Mucosa of gallbladder (tissue), 1 donor: ENCODE data around the gene PDE4B. TPM values are rescaled to one million over a fixed set of nuclear protein-coding genes. Genes with fewer than 3 reads are reported as not detected.
A peak's percentile ranks its signal among the peaks of the same experiment; 100 is the strongest.

Experiments
- DNase-seq: peaks from one replicate; pipeline ENCODE4 v3.0.0-alpha.2; 2020; ENCODE audit warnings: low spot score
- total RNA-seq: library from RNA; stranded (reverse); gene quantifications from one replicate; pipeline ENCODE4 v1.2.1, GENCODE V29; 2021
- donor health status: DM: no; HTN: no; CAD: no.

PDE4B gene
- total RNA-seq, 1 donor from 2014 or later: 5.2 TPM

GRCh38 chr1:66182551-66183178 is 390.0 kb downstream of the PDE4B start:
- DNase-seq: no peak

DNA sequence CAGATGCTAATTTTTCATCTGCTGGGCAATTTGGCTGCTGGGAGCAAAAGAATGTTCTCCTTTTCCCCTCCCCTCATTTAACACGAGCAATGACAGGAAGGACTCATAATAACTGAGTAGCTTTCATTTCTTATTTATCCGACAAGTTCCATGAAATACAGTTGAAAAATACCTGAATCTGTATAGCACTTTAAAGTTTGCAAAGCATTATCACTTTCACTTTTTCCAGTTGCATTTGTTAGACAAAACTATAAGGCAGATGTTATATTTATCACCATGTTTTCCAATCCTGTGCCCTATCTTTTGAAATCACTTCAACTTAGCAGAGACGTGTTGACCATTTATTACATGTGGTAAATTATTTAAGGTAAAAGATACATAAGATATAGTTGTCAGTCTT is 390.7 kb downstream of the PDE4B start:
- no peak for DNase-seq

DNA sequence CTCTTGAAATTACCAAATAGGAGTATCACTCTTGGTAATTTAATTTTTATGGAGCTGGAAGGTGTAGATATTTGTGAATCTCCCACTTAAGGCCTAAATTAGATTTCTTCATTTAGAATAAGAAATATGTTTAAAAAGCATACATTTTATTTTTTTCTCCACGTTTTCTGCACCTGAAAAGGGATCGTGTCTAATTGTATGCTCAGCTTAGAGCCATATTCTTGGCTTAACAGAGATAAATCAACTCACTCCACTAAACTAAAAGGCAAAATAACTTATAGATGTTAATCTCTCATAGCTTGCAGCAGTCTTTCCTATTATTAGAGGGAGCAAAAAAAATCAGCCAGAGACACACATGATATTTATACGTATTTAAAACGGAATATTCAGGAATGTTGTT is 404.4 kb downstream of the PDE4B start:
- DNase-seq: no peak

DNA sequence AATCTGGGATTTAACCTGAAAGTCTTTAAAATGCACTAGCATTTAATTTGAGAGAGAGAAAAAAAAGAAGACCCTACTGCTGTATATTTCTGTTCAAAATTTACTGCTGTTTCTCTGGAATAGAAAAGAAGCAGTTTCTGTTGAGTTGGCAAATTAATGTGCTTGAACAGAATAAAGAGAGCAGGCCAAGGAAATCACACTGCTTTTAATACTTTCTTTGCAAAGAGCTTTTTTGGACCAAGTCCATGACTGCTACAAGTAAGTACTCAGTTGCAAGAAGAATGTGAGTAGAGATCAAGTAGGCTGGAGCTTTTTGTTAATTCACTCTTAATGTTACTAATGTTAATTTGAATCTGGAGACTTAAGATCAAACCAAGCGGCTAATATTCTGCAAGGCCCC is 405.1 kb downstream of the PDE4B start:
- no peak for DNase-seq

- no peak for DNase-seq
These were observed 414.0 kb downstream of the PDE4B start for GRCh38 chr1:66206563-66207144.

- DNase-seq: peak; percentile 10
These were observed 414.8 kb downstream of the PDE4B start for GRCh38 chr1:66207484-66207883.

DNA sequence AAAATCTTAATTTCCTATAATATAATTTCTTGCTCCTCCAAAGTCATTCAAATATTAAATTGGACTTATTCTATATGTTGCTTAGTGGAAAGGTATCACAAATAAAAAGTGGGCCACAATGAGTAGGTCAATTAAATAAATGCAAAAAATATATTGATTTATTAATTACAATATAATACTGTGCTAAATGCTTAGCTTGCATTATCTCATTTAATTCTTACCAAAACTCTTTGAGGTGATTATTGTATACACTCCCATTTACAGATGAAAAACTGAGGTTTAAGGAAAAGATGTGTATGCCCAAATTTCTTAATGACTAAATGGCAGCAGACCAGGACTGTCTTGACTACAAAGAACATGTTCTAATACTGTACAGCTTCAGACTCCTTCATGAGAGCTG is 415.9 kb downstream of the PDE4B start:
- no peak for DNase-seq

DNA sequence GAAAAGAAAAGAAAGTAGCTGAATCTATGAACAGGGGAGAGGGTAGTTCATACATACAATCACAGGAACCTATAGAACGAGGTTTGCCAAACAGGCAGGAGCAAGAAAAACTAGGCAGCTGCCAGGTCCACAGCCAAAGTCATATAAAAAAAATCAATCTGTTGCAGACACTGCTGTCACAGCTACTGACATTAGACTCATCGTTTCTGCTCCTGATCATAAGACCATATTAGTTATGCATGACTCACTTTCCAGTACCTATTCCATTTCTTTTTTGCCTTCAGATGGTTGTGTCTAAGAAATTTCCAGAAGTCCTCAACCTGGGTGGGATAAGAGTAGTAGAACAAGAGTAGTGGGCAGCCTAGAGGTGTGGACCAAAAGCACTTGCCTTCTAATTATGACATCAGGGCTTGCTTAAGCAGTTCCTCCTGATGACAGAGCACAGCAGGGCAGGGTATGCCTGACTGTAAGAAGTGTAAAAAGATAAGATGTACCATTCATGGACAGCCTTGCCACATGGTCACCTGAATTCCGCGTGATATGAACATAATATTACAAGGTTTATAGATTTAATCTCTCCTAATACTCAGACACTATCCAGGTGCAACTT is 418.0 kb downstream of the PDE4B start:
- no peak for DNase-seq

GRCh38 chr1:66211521-66211920 is 418.8 kb downstream of the PDE4B start:
- no peak for DNase-seq

GRCh38 chr1:66213491-66213890 is 420.8 kb downstream of the PDE4B start:
- no peak for DNase-seq

DNA sequence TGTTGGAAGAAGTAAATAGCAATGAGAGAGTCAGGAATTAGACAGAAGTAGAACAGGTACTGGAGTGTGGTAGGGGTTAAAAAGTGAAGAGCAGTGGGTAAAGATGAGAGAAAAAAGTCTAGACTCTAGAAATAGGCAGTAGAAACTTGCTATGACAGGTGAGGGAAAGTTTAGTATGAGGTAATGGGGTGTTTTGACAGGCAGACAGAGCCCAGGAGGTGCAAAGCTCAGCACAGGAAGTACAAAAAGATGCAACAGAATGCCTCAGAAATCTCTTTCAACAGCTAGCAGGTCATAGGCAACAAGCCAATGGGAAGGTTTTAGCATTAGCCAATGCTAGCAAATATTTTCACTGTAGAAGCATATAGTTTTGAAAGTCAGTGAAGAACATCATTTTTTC is 422.2 kb downstream of the PDE4B start:
- DNase-seq: no peak

DNA sequence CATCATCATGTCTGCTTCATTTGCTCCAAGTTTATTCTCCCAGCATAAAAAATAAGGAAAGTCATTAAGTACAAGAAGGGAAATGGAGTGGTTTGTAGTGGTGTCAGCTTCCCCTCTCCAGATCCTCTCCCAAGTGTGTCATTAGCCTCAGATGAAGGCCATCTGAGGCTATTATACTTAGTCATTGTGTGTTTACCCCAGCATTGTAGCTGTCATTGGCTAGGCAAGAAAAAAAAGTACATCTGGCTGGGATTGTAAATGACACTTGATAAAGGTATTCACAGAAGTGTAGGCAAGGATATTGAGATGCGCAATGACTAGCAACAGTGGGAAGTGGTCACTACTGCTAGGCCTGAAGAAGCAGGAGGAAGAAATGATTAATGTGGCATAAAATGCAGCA is 424.3 kb downstream of the PDE4B start:
- no peak for DNase-seq

- no peak for DNase-seq
These were observed 424.9 kb downstream of the PDE4B start for GRCh38 chr1:66217561-66217960.

GRCh38 chr1:66220477-66220876 is 427.8 kb downstream of the PDE4B start:
- DNase-seq: no peak

- DNase-seq: no peak
These were observed 431.0 kb downstream of the PDE4B start for GRCh38 chr1:66223681-66224080.

DNA sequence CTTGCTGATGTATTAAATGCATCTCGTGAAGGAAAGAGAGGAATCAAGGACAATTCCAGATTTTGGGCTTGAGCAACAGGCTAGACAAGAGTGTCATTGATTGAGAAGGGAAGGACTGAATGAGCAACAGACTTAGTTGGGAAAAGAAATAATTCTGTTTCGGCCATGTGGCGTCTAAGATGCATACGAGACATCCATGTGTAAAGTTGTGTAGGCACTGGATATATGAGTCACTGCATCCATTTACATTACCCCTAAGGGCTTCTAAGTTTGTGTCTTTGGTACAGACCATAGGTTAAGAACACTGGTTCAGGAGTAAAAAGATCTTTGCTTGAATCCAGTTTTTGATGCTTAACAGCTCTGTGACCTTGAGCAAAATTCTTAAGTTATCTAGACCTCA is 434.3 kb downstream of the PDE4B start:
- no peak for DNase-seq

GRCh38 chr1:66227966-66228365 is 435.3 kb downstream of the PDE4B start:
- no peak for DNase-seq

GRCh38 chr1:66231217-66231616 is 438.5 kb downstream of the PDE4B start:
- no peak for DNase-seq

- no peak for DNase-seq
These were observed 439.2 kb downstream of the PDE4B start for GRCh38 chr1:66231681-66232463.

GRCh38 chr1:66237042-66237441 is 444.3 kb downstream of the PDE4B start:
- no peak for DNase-seq

DNA sequence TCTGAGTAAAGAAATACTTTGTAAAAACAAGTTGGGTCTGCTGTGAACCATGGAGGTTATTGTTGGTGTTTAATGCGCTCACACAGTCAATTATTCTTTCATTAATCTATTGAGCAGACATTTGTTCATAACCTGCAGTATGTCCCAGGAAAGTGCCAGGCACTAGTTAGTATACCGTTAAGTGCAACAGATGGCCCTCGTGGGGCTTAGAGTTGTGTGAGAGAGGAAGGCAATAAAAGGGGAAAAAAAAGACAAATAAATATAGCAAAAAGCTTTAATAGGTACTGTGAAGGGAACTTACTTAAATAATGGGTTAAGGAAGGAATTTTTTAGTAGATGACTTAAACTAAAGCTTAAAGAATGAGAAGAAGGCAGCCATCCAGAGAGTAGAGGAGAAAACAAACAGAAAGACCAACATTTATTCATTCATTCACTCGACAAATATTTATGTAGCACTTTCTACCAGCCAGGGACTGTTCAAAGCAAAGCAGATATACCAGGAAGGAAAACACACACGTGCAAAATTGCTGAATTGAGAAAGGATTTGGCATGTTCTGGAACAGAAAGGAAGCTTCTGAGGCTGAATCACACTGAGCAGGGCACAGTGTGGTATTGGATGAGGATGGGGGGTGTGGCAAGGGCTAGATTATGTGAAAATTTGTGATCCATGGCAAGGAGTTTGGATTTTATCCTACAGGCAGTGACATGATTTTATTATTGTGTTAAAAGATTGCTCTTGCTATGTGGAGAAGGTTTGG is 445.2 kb downstream of the PDE4B start:
- DNase-seq: no peak

DNA sequence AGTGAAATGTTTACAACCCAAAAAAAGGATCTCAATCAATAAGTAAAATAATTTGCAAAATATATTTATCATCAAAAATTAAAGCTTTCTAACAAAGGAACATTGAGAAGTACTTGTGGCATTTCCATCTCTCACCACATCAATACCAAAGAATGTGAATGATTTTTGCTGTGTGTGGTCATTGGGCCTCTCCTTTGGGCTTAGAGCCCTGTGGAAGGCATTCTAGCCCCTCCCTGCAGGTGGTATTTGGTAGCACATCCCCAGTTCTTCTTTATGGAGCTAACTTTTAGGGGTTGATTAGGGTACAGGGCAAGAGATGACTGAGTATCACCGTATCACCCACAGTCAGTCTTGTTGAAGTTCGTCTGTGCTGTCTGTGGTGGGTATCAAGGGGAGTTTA is 447.1 kb downstream of the PDE4B start:
- no peak for DNase-seq
